GM12891 (cell line): ENCODE data around the gene SPATA24.

ENCODE experiments used
- DNase-seq: peaks from one replicate; pipeline ENCODE4 v3.0.0; 2011; ENCODE audit warnings: low spot score; ENCODE audit not compliant: insufficient read length
- FAIRE-seq: peaks from 2 replicates; lab custom pipeline; 2011; peaks lifted over from hg19 to GRCh38; lab: Jason Lieb, UNC
- PAX5 ChIP-seq: IDR thresholded peaks from 2 replicates; pipeline ENCODE4 v1.6.1; 2011; ENCODE audit warnings: low read length, moderate library complexity, mild to moderate bottlenecking; ENCODE audit not compliant: insufficient read depth, severe bottlenecking
- POLR2A ChIP-seq: IDR thresholded peaks from 2 replicates; pipeline ENCODE4 v1.6.1; 2011; ENCODE audit warnings: low read depth, low read length, control low read depth
- POLR2AphosphoS5 ChIP-seq: IDR thresholded peaks from 2 replicates; pipeline ENCODE4 v1.6.1; 2011; ENCODE audit warnings: low read depth, low read length, control low read depth
- POU2F2 ChIP-seq: IDR thresholded peaks from 2 replicates; pipeline ENCODE4 v1.6.1; 2011; ENCODE audit warnings: low read depth, mild to moderate bottlenecking, control low read depth, low read length, moderate library complexity
- SPI1 ChIP-seq: IDR thresholded peaks from 2 replicates; pipeline ENCODE4 v1.6.1; 2011; ENCODE audit warnings: low read depth, low read length, control low read depth
- TAF1 ChIP-seq: IDR thresholded peaks from 2 replicates; pipeline ENCODE4 v1.6.1; 2011; ENCODE audit warnings: low read depth, low read length, control low read depth

SPATA24 gene

GRCh38 chr5:139406963-139407362 lies 3.1 kb upstream of the SPATA24 start:
- TF ChIP-seq PAX5 = no peak
- no peak for TF ChIP-seq POLR2A
- no peak for TF ChIP-seq POU2F2
- TF ChIP-seq POLR2AphosphoS5 = no peak
- no peak for TF ChIP-seq SPI1
- no peak for TF ChIP-seq TAF1
- DNase-seq = no peak
- no peak for FAIRE-seq

GRCh38 chr5:139404484-139404840 lies 573 bp upstream of the SPATA24 start:
- DNase-seq (no peak), FAIRE-seq (no peak)
- TF ChIP-seq POU2F2 = no peak
- TF ChIP-seq POLR2A = no peak
- TF ChIP-seq POLR2AphosphoS5 = no peak
- TF ChIP-seq PAX5 = no peak
- no peak for TF ChIP-seq TAF1
- no peak for TF ChIP-seq SPI1

- no peak for FAIRE-seq
- no peak for DNase-seq
- no peak for TF ChIP-seq PAX5
- TF ChIP-seq POLR2AphosphoS5 = no peak
Measured at GRCh38 chr5:139403418-139403786, 487 bp downstream of the SPATA24 start.

GRCh38 chr5:139402561-139403158 lies 1.2 kb downstream of the SPATA24 start:
- no peak for FAIRE-seq
- TF ChIP-seq TAF1 = no peak
- no peak for TF ChIP-seq POLR2AphosphoS5
- no peak for TF ChIP-seq SPI1
- TF ChIP-seq POLR2A = no peak
- no peak for TF ChIP-seq POU2F2
- no peak for TF ChIP-seq PAX5
- DNase-seq = no peak

- FAIRE-seq (no peak), DNase-seq (no peak)
- TF ChIP-seq POLR2A (no peak), POLR2AphosphoS5 (no peak), PAX5 (no peak), TAF1 (no peak), POU2F2 (no peak), SPI1 (no peak)
Measured at GRCh38 chr5:139401546-139401945, 2.3 kb downstream of the SPATA24 start.

- DNase-seq (no peak), FAIRE-seq (peak; percentile 74)
- TF ChIP-seq POLR2A = no peak
- TF ChIP-seq POLR2AphosphoS5 = no peak
- TF ChIP-seq POU2F2 = no peak
- no peak for TF ChIP-seq TAF1
- no peak for TF ChIP-seq PAX5
Measured at GRCh38 chr5:139399501-139400121, 4.3 kb downstream of the SPATA24 start.

- no peak for DNase-seq
- peak; percentile 31 for FAIRE-seq
- TF ChIP-seq PAX5 (no peak), POLR2AphosphoS5 (no peak), POLR2A (no peak)
Measured at GRCh38 chr5:139397921-139398320, 6.0 kb downstream of the SPATA24 start.

- DNase-seq = no peak
- TF ChIP-seq POLR2AphosphoS5 (no peak), TAF1 (no peak), SPI1 (no peak), PAX5 (no peak), POU2F2 (no peak), POLR2A (no peak)
Measured at GRCh38 chr5:139396691-139397090, 7.2 kb downstream of the SPATA24 start.

GRCh38 chr5:139395844-139396640 lies 7.8 kb downstream of the SPATA24 start:
- no peak for DNase-seq
- FAIRE-seq = no peak
- no peak for TF ChIP-seq POLR2A
- TF ChIP-seq SPI1 = no peak
- no peak for TF ChIP-seq TAF1
- no peak for TF ChIP-seq POU2F2

More at GRCh38 chr5:139396691-139397090, 7.2 kb downstream of the SPATA24 start:
- no peak for FAIRE-seq

GRCh38 chr5:139394654-139395566 lies 9.0 kb downstream of the SPATA24 start, which contains the start of gene PROB1:
Gene PROB1, minus strand, starts transcription at chr5:139395104. Its CDS starts 23 bp downstream, at chr5:139395081.
- FAIRE-seq = no peak
- no peak for DNase-seq

More at GRCh38 chr5:139394654-139395566, 9.0 kb downstream of the SPATA24 start, which contains the start of gene PROB1:
- TF ChIP-seq POU2F2 (no peak), TAF1 (no peak), POLR2AphosphoS5 (no peak), POLR2A (no peak), SPI1 (no peak), PAX5 (no peak)
